HG03159 (cell line): ENCODE data around the gene CD164L2.

ENCODE experiments used
- ATAC-seq: cut with Tn5 transposase; IDR thresholded peaks from one replicate; pipeline ENCODE4 v1.9.1; 2021; ENCODE audit warnings: mild to moderate bottlenecking, moderate library complexity; ENCODE audit not compliant: unreplicated experiment

Gene CD164L2

GRCh38 chr1:27349784-27350662 is 33.1 kb downstream of the CD164L2 start:
- ATAC-seq, result no peak

GRCh38 chr1:27348861-27349783 is 34.0 kb downstream of the CD164L2 start:
- ATAC-seq, result no peak

DNA sequence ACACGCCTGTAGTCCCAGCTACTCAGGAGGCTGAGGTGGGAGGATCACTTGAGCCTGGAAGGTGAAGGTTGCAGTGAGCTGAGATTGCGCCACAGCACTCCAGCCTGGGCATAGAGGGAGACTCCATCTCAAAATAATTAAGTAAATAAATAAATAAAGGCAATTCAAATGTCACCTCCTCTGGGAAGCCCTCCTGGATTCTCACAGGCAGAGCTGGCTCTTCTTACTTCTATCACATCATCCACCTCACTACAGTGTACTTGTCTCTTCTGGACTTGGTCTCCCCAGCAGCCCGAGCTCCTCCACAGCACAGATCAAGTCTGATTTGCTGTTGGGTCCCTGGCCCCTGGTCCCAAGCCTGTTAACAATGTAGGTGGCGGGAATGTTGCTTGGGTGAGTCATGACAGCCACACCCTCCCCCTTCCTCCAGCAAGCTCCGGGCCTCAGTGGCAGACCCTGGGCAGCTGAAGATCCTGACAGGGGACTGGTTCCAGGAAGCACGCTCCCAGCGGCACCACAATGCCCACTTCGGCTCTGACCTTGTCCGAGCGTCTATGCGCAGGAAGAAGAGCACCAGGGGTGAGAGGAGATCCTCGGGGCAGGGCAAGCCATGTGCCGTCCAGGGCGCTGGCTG is 36.0 kb downstream of the CD164L2 start:
- ATAC-seq, result no peak

GRCh38 chr1:27346357-27346756 is 36.8 kb downstream of the CD164L2 start:
- no peak for ATAC-seq

DNA sequence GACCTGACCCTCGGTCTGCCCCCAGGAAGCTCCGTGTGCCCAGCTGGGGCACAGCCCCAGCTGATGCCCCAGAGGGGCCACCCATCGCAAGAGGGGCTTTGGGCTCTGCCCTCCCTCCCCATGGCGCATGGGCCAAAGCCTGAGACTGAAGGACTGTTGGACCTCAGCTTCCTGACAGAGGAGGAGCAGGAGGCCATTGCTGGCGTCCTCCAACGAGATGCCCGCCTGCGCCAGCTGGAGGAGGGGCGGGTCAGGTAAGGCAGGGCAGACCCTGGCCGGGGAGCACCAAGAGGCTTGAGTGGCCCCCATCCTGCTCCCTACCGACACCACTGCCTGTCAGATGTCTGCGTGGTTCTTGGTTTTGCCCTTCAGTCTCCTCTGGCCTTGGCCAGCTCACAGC is 37.9 kb downstream of the CD164L2 start:
- ATAC-seq, result no peak

- ATAC-seq, result no peak
Measured at GRCh38 chr1:27343639-27344025, 39.5 kb downstream of the CD164L2 start.

DNA sequence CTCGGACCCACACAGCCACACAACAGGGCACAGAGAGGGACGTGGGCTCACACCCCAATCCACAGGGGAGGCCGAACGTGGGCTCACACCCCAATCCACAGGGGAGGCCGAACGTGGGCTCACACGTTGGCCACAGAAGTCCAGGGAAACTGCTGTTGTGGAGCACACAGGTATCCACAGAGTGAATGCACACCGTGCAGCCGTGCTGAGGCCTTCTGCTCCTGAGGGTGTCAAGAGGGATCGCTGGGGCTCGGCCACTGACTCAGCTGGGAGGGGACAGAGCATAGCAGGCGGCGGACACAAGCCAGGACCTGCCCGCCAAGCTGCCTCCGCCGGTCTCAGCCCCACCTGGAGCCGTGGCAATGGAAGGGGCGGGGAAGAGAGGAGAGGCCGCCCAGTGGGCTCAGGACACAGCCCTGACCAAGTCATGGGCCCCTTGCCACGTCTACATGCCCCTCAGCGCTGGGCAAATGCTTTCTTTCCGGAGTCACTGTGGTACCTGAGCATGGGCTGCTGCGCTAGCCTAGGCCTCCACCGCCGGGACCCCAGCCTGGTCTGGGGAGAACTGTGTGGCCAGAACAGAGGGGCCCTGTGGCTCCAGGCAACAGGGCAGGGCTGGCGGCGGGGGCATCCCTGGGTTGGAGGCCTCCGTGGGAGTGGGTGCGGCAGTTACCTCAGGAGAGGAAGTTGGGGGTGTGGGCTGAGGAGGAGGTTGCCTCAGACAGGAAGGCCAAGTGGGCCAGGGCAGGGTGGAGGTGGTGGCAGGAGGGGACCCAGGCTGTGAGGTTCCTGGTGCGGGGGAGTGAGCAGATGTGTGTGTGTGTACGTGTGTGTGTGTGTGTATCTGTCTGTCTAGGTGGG is 40.1 kb downstream of the CD164L2 start:
- no peak for ATAC-seq

DNA sequence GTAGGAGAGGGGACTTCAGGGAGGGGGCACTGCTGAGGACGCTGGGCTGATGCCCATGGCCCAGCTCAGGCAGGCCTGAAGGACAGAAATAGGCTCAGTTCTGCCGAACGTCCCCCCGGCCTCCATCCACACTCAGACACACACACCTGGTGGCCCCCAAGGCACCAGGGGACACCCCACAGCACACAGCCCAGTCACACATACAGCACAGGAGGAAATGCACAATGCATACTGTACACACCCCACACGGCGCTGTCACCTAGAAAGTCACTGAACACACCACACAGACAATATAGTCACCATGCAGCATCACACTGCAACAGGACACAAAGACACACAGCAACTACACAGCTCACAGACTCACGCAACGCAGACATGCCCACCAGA is 40.7 kb downstream of the CD164L2 start:
- ATAC-seq, result no peak

DNA sequence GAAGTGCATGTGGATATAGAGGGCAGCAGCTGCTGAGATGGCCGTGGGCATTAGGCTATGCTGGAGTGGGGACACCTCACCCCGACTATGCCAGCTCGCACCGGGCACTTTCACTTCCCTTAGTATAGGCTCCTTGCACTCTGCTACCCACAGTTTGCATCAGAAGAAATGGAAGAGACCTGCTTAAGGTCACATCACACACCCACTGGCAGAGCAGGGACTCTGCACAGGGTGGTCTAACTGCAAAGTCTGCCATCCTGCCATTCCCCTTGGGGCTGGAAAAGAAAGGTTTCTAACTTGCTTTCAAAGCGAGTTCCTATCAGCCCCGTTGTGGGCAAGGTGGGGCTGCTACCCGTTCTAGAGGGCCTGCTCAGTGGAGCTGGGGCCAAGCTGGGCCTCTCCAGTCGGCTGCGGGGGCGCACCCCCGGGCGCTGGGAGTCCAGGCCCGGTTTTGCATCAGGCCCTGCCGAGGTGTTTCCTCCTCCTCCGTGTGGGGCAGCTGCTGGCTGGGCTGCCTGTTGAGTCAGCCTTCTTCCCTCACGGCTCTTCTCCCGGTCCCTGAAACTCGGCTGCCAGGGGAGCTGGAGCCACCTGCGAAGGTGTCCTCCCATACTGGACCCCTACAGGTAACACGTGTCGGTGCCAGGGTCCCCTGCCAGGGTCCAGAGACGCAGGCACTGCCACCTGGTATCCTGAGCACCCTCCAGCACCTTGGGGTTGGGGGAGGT is 41.4 kb downstream of the CD164L2 start, which contains the start of gene SYTL1:
SYTL1 (plus strand) TSS at position 498 of the 728 bp plus-strand sequence. CDS start 3,313 bp downstream, outside the sequence.
- ATAC-seq, result no peak

DNA sequence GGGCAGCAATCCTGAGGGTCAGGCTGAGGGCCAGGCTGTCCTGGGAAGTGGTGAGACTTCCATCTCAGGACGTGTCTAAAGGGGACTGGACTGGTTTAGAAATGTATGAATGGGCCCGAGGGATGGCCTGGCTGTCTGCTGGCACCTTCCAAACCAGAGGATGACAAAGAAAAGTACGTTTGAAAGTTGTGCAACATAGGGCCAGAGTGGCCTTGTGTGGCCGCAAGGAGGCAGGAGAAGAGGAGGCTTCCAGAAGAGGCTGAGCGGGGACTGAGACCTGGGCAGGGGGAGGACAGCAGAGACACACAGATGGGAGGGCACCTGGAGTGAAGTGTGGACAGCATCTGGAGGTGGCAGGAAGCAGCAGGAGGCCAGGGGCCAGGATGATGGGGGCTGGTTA is 43.9 kb downstream of the CD164L2 start:
- ATAC-seq, result no peak

- no peak for ATAC-seq
Measured at GRCh38 chr1:27338751-27339150, 44.4 kb downstream of the CD164L2 start.

GRCh38 chr1:27336756-27337155 is 46.4 kb downstream of the CD164L2 start:
- no peak for ATAC-seq

DNA sequence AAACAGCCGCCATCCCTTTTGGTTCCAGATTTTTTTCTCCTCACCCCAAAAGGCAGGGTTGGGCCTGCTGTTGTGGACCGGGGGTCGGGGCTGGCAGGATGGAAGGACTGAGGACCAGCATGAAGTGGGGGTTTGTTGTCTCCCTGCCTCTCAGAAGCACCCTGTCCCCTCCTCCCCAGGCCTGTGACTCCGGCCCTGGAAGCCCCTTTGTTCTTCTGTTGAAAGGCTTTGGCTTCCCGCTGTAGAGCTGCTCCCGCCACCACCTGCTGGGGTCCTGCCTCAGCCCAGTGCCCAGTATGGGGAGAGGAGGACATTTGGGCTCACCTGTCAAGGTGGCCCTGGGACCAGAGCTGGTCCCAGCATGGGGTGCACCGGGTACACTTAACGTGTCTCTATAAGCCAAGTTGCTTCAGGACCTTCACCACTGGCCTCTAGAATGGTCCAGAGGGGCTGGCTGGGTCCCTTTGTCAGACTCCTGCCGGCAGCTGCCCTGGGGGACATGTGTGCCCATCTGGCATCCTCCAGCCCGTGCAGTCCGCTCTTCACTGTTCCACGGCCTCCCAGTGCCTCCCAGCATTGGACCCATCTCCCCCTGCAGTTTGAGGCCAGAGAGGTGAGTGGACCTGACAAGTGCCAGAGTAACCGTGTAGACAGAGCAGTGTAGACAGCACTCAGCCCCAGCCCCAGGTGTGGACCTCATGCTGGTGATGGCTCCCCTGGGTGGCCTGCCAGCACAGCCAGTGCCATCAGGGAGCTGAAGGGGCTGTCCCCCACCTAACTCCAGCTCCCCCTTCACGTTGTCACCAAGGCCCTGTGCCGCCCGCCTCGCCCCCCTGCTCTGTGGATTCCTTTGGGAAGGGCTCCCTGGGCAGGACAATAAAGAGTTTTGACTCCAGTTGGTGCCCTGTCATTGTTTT is 47.4 kb downstream of the CD164L2 start:
- ATAC-seq, result no peak

DNA sequence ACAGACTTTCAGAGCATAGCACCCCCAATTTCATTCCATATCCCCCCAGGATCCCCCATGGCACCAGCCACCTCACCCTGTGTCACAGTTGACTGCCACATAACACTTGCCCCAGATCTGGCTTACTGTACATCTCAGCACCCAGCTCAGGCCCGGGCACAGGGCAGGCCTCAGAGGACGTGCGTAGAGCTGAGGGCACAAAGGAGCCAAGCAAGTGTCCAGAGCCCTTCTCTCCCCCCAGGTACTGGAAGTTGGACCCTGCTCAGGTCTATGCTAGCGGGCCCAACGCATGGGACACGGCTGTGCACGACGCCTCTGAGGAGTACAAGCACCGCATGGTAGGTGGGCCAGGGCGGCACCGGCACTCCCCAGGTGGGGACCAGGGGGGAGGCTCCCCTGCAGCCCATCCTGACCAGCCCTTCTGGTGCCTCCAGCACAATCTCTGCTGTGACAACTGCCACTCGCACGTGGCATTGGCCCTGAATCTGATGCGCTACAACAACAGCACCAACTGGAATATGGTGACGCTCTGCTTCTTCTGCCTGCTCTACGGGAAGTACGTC is 49.3 kb downstream of the CD164L2 start:
- ATAC-seq, result no peak

GRCh38 chr1:27332536-27333281 is 50.4 kb downstream of the CD164L2 start:
- ATAC-seq, result no peak

DNA sequence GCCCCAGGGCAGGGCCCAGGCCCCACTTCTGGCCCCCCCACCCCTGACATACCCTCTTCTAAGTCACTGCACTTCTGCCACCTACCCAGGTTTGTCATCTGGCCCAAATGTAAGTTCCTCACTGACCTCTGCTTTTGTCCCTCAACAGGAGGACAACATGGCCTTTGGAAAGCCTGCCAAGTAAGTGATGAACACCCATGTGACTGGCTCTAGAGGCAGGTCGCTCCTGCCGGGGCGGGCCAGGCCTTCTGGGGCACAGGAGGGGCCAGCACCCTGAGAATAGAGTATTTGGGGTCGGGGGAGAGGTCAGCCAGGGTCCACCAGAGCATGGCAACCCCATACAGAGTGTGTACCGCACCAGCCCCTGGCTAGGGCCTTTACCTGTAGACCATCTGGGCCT is 51.2 kb downstream of the CD164L2 start:
- no peak for ATAC-seq

GRCh38 chr1:27331426-27331825 is 51.7 kb downstream of the CD164L2 start:
- ATAC-seq, result no peak

DNA sequence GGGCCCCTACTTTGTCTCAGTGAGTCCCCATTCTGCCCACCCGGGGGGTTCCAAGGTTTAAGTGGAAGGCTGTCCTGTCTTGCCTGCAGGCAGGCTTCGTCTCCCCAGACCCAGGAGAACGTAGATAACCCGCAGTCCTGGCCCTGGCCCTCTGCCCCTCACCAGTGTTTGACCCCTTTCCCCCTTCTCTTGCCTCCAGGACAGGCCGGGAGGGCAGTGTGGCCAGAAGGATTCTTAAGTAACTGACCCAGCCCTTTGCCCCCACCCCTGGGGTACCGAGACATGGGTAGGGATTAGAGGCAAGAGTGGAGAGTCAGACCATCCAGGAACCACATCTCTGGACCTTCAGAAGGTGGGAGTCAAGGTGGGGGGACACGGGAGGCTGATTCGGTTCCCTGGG is 52.3 kb downstream of the CD164L2 start:
- no peak for ATAC-seq
